T-helper 2 cell (primary cell): ENCODE data around the gene SUCLG1.
"Not testable (repeated sequence)": the region's sequence is repeated elsewhere in the genome, so short reads cannot be mapped to it uniquely, and the experiment has no call there.

Experiments
- DNase-seq, 5 experiments: peaks; one replicate each; pipeline versions ENCODE4 v3.0.0 to v3.0.0-alpha.2; 2012 to 2022

The SUCLG1 gene

DNA sequence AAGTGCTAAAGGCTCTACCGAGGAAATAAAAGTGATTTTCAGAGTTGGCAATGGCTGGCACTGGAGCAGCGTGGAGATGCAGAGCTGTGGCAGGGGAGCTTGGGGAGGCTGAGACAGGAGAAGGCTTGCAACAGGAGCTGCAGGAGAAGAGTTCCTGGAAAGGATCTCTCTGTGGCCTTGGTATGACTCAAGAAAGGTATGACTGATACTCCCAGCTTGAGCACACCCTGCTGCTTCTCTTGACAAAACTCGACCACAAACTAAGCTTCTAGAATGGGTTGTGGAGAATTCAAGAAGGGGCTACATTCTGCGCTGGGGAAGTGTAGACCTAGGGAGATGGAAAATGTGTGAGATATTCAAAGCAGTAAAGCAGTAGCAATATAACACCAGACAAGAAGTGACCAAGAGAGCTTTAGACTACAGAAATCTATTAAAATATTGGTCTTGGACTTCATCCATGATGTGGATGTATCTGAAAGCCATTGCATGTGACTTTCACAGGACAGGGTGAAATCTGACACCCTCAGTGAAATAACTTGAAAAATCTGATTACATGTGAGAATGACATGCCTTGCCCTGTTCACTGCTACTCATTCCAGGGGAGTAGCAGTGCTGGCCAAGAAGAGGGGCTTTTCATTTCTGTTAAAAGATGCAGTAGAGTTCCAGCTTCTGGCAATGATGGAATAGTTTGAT lies 41.5 kb downstream of the SUCLG1 start:
- peak in 1 of 5 experiments; percentile 51 for DNase-seq

DNA sequence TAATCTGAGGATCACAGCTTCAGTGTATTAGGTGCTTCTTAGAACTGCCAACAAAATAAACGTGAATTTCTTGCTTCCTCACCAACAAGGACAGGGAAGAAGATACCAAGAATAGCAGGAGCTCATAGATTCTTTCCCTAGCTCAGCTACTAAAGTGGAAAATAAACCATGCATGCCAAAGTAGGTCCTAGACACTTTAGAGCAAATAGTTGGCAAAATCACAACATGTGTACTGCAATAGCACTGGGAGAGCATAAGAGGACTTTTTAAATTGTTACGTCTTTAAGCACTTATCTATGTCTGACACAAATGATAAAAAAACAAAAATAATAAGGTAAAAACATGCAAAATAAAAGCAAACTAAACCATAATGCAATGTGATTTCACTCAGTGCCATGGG lies 49.5 kb downstream of the SUCLG1 start:
- no peak for DNase-seq

DNA sequence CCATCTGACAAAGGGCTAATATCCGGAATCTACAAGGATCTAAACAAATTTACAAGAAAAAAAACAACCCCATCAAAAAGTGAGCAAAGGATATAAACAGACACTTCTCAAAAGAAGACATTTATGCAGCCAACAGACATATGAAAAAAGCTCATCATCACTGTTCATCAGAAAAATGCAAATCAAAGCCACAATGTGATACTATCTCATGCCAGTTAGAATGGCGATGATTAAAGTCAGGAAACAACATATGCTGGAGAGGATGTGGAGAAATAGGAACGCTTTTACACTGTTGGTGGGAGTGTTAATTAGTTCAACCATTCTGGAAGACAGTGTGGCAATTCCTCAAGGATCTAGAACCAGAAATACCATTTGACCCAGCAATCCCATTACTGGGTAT lies 57.0 kb downstream of the SUCLG1 start:
- peak in 1 of 5 experiments; percentile 76 for DNase-seq

DNA sequence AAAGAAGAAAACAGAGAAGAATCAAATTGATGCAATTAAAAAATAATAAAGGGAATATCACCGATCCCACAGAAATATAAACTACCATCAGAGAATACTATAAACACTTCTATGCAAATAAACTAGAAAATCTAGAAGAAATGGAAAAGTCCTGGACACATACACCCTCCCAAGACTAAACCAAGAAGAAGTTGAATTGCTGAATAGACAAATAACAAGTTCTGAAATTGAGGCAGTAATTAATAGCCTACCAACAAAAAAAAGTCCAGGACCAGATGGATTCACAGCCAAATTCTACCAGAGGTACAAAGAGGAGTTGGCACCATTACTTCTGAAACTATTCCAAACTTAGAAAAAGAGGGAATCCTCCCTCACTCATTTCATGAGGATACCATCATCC lies 59.2 kb downstream of the SUCLG1 start:
- DNase-seq: not testable (repeated sequence)

DNA sequence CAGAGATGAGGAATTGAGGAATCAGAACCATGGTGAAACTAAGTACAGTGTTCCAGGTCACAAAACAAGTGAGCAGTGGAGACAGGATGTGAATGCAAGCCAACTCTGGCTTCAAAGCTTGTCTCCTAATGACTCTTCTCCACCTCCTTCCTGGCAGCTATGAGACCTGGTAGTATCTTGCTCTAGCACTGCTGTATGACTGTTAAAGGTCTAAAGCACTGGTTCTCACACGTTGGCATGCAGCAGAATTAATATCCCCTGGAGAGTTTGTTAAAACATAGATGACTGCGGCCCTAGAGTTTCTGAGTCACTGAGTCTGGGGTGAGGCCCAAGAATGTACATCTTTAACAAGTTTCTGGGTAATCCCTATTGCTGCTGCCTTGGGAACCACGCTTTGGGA lies 63.3 kb downstream of the SUCLG1 start:
- peak in 1 of 5 experiments; percentile 78 for DNase-seq

DNA sequence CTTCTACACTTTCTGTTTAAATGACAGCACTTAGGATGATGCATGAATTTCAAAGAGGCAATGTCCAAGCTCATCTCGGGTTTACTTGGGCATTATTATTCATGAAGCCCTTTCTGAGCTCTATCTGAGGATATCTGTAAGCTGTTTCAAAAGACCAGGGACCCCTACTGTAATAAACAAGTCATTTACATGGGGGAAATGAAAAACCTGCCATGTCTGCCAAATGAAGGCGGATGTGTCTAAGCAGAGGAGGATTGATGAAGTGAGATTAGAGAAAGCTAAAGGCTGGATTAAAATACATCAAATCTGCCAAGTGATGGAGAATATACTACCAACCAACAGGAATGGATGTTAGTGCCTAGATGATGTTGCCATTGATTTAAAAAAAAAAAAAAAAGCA lies 64.5 kb downstream of the SUCLG1 start:
- DNase-seq: no peak

DNA sequence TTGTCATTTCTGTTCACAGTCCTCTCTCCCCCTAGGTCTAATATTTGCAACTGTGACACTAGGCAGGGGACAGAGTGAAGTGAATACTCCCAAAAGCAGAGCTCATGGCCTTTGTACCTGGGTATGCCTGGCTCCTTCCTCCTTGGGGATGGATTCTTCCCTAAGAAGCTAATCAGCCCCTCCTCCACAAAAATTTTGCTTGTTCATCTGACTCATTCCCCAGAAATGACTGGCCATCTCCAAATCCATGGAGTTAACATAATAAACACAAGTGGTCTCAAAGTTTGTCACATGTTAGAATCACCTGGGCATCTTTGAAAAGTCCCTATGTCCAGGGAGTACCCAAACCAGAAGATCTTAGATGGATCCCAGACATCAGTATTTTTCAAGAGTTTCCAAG lies 65.3 kb downstream of the SUCLG1 start:
- DNase-seq: no peak

DNA sequence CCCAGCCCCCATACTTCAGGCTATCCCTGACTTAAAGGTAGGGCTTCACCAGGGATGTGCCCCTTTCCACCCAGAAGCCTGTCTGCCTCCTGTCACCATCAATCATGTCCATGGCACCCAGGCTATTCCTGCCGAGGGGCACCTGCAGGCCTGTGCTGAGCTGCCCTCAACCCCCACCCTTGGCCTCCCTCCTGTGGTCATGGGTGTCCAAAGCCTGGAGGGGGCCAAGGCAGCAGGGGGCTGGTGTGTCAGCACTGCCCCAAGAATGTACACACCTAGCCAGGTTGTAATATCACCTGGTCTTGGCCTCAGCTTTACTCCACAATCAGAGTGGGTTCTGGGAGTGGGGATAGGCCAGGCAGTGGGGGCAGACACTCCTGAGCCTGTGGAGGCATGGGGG lies 69.3 kb downstream of the SUCLG1 start:
- no peak for DNase-seq

DNA sequence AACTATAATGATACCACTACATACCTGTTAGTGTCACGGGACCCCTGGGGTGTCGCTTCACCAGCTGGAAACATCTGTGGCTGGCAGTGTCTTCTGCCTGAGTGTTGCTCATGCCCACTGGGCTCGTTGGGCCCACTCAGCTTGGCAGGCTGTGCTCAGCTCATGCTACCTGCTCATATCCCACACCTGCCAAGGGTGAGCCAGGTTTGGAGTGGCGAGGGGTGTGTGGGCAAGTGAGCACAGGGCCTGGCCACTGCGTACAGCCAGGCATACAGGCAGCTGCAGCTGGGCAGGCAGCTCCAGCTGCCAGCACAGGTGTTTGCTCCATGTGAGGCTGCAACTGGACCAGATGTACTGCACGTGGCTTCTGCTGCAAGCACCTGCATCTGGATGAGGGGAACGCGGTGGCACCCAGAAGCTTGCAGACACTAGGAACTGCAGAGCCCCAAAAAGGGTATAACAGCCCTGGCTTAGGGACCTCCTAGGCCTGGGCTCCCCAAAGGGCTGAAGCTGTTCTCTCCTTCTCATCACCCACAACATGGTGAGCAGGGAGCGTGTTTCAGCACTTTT lies 70.1 kb downstream of the SUCLG1 start:
- no peak for DNase-seq

DNA sequence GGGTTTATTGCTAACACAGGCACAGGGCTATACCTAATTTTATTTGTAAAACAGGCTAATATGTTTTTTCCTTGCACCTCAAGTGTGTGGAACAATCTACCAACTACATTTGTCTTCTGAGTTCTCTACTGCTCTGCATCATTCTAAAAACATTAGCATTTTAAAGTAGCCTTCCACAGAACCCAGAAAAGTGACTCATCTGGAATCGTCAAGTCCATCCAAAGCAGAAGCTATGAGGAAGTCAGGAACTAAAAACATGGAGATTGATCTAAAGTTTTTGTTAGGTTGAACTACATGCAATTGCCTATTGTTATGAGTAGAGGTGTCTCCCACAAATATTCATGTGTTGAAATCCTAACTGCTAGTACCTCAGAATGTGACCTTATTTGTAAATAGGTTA lies 70.9 kb downstream of the SUCLG1 start:
- no peak for DNase-seq

DNA sequence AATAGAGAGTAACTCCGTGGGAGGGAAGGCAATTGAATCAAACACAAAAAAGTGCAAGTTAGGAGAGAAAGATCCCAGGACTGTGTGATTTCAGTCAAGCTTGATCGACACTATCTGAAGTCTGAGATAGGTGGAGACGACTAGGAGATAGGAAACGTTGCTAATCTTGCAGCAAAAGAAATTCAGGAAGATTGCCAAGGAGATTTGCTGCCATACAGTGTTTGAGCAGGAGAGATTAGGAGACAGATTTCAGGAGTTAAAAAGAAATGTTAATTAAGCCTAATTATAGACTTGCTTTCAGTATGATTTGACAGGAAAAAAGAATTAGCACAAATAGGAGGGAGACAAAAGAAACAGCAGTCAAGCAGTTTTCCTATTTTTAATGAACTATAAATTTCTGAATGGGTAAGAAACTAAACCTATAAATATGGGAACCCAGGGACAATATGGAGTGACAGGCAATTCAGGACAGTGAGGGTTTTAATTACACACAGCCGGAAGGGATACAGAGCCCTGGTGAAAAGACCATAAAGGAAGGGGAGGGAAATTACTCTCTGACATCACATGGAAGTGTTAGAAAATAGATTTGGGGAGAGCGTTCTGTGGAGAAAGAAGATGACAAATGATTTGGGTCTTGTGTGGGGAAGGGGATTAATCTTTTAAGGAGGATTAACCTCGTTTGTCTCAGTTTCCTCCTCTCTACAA lies 72.6 kb downstream of the SUCLG1 start:
- DNase-seq: no peak

DNA sequence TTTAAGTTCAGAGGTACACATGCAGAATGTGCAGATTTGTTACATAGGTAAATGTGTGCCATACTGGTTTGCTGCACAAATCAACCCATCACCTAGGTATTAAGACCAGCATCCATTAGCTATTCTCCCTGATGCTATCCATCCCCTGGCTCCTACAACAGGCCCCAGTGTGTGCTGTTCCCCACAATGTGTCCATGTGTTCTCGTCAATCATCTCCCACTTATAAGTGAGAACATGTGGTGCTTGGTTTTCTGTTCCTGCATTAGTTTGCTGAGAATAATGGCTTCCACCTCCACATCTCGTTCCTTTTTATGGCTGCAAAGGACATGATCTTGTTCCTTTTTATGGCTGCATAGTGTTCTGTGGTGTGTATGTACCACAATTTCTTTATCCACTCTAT lies 75.8 kb downstream of the SUCLG1 start:
- no peak for DNase-seq

DNA sequence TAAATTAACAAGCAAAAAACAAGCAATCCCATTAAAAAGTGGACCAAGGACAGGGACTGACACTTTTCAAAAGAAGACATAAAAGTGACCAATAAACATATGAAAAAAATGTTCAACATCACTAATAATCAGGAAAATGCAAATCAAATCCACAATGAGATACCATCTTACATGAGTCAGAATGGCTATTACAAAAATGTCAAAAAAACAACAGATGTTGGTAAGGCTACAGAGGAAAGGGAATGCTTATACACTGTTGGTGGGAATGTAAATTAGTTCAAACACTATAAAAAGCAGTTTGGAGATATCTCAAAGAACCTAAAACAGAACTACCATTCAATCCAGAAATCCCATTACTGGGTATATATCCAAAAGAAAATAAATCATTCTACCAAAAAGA lies 78.2 kb downstream of the SUCLG1 start:
- no peak for DNase-seq

DNA sequence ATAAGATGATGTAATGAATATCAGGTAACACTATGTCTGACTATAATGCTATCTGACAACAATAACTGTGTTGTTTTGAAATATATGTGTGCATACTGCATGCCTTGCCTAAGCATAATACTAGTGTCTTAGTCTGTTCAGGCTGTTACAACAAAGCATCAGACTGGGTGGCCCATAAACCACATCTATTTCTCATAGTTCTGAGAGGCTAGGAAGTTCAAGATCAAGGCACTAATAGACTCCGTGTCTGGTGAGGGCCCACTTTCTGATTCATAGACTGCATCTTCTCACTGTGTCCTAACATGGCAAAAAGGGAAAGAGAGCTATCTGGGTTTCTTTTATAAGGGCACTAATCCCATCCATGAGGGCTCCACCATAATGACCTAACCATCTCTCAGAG lies 80.1 kb downstream of the SUCLG1 start:
- no peak for DNase-seq

DNA sequence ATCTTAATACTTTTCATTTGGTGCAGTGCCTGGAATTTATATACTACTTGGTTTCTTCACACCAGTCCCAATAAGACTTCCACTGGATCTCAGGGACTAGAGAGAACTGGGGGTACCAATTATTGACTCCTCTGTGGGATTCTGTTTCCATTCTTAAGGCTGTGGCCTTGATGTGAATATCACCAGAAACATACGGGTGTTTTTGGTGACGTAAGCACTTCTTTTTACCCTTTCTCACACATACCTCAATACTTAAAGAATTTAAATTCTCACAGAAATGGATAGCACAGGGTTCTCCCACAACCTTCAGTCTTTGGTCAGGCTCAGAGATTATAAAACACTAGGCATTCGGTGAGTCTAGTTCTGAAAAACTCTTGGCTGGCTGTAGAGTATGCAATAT lies 84.1 kb downstream of the SUCLG1 start:
- DNase-seq: no peak

DNA sequence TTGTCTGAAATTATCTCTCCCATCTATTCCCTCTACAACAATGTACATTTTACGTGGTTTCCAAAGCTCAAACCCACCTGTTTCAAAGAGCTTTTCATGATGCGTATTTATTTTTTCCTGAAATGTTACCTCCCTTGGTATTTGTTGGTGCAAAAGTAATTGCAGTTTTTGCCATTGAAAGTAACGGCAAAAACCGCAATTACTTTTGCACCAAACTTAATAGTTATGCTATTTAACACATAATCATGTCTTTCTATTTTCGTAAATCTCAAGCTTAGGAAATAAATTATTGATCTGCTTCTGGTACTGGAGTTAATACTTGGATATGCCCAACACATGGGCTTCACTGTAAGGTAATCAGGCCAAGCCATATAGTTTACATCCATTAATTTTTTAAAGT lies 85.2 kb downstream of the SUCLG1 start:
- DNase-seq: no peak
